CD4-positive, alpha-beta T cell treated with Interleukin-2 at 100 ng/mL for 4 hours (primary cell): ENCODE measurements around the gene TRPV2.
A peak's percentile ranks its signal among the peaks of the same experiment; 100 is the strongest.
"Not testable (repeated sequence)": the region's sequence is repeated elsewhere in the genome, so short reads cannot be mapped to it uniquely, and the experiment has no call there.

Experiments
- DNase-seq: peaks from one replicate; pipeline ENCODE4 v3.0.0-alpha.2; 2020; ENCODE audit warnings: low spot score

Gene TRPV2

GRCh38 chr17:16435925-16436886 is 20.8 kb downstream of the TRPV2 start:
- DNase-seq: no peak

- no peak for DNase-seq
Observed at GRCh38 chr17:16437083-16437482, 21.7 kb downstream of the TRPV2 start.

GRCh38 chr17:16438173-16438556 is 22.8 kb downstream of the TRPV2 start:
- no peak for DNase-seq

- DNase-seq: peak; percentile 98
Observed at GRCh38 chr17:16438557-16439302, 23.4 kb downstream of the TRPV2 start.

- DNase-seq: peak; percentile 30
Observed at GRCh38 chr17:16439303-16439791, 24.0 kb downstream of the TRPV2 start.

- DNase-seq: peak; percentile 38
Observed at GRCh38 chr17:16439811-16440351, 24.5 kb downstream of the TRPV2 start.

- not testable (repeated sequence) for DNase-seq
Observed at GRCh38 chr17:16440354-16440753, 25.0 kb downstream of the TRPV2 start.

- DNase-seq: no peak
Observed at GRCh38 chr17:16440901-16441629, 25.7 kb downstream of the TRPV2 start.

GRCh38 chr17:16442141-16442540 is 26.8 kb downstream of the TRPV2 start:
- DNase-seq: no peak

GRCh38 chr17:16442594-16443510 is 27.5 kb downstream of the TRPV2 start:
- DNase-seq: no peak

- no peak for DNase-seq
Observed at GRCh38 chr17:16443511-16444257, 28.3 kb downstream of the TRPV2 start.

- DNase-seq: no peak
Observed at GRCh38 chr17:16444258-16444886, 29.0 kb downstream of the TRPV2 start.

- DNase-seq: no peak
Observed at GRCh38 chr17:16446338-16446983, 31.1 kb downstream of the TRPV2 start.

GRCh38 chr17:16447676-16448075 is 32.3 kb downstream of the TRPV2 start:
- no peak for DNase-seq

- no peak for DNase-seq
Observed at GRCh38 chr17:16448490-16448889, 33.1 kb downstream of the TRPV2 start.

GRCh38 chr17:16449121-16449570 is 33.8 kb downstream of the TRPV2 start:
- no peak for DNase-seq

- no peak for DNase-seq
Observed at GRCh38 chr17:16450028-16450427, 34.7 kb downstream of the TRPV2 start.

- not testable (repeated sequence) for DNase-seq
Observed at GRCh38 chr17:16452268-16452667, 36.9 kb downstream of the TRPV2 start.

GRCh38 chr17:16453493-16453851 is 38.1 kb downstream of the TRPV2 start:
- no peak for DNase-seq
